SU-DHL-6 (cell line): ENCODE measurements around the gene BLOC1S5.

ENCODE experiments used
- H2AFZ ChIP-seq: fragments of 200-600 bp; sonication (generic); 2 replicates; pipeline ENCODE4 v1.6.1; 2014; ENCODE audit warnings: low read depth, mild to moderate bottlenecking, moderate library complexity, mixed read lengths, antibody characterized with exemption, low read length; ENCODE audit not compliant: severe bottlenecking
- H3F3A ChIP-seq: fragments of 200-600 bp; shearing (Covaris generic); 2 replicates; pipeline ENCODE4 v1.6.0; 2016; ENCODE audit warnings: antibody characterized with exemption, mild to moderate bottlenecking; ENCODE audit not compliant: insufficient read depth
- H3K27ac ChIP-seq: fragments of 200-600 bp; sonication (generic); 2 replicates; pipeline ENCODE4 v1.5.1; 2016; ENCODE audit warnings: low read depth, mild to moderate bottlenecking, low read length, moderate library complexity, mixed read lengths
- H3K27me3 ChIP-seq: fragments of 200-600 bp; sonication (generic), shearing (Covaris generic); 2 replicates; pipeline ENCODE4 v1.6.0; 2014; ENCODE audit warnings: mild to moderate bottlenecking, low read length
- H3K36me3 ChIP-seq: fragments of 200-600 bp; sonication (generic); 2 replicates; pipeline ENCODE4 v1.6.1; 2014; ENCODE audit warnings: mild to moderate bottlenecking, low read length, mixed read lengths
- H3K4me2 ChIP-seq: fragments of 300-600, 200-600 bp; shearing (Covaris generic), sonication (generic); 2 replicates; pipeline ENCODE4 v1.6.0; 2014; ENCODE audit warnings: low read length, low read depth, mild to moderate bottlenecking; ENCODE audit not compliant: poor library complexity, severe bottlenecking
- H3K4me3 ChIP-seq: fragments of 200-600 bp; sonication (generic); 2 replicates; pipeline ENCODE4 v1.5.1; 2014; ENCODE audit warnings: antibody characterized with exemption, low read length, mild to moderate bottlenecking, mixed read lengths; ENCODE audit not compliant: insufficient read depth, poor library complexity, severe bottlenecking
- H3K79me2 ChIP-seq: fragments of 200-600 bp; sonication (generic); 2 replicates; pipeline ENCODE4 v1.6.1; 2014; ENCODE audit warnings: mild to moderate bottlenecking, low read length, moderate library complexity; ENCODE audit not compliant: insufficient read depth
- H3K9ac ChIP-seq: fragments of 200-600 bp; sonication (generic); 2 replicates; pipeline ENCODE4 v1.7.0; 2014; ENCODE audit warnings: mild to moderate bottlenecking, low read length
- H3K9me2 ChIP-seq: fragments of 200-600 bp; sonication (generic); replicated peaks from 2 replicates; pipeline ENCODE4 v1.6.1; 2014; ENCODE audit warnings: low read length; ENCODE audit not compliant: insufficient read depth
- H3K9me3 ChIP-seq: fragments of 200-600 bp; sonication (generic); 2 replicates; pipeline ENCODE4 v1.6.1; 2014; ENCODE audit warnings: low read length, mixed read lengths; ENCODE audit not compliant: insufficient read depth
- H4K20me1 ChIP-seq: fragments of 200-600 bp; sonication (generic); 2 replicates; pipeline ENCODE4 v1.6.1; 2014; ENCODE audit warnings: low read depth, mild to moderate bottlenecking, antibody characterized with exemption, low read length, moderate library complexity, mixed read lengths
- EZH2phosphoT487 ChIP-seq: fragments of 200-600 bp; sonication (generic), shearing (Covaris generic); conservative IDR thresholded peaks from 2 replicates; pipeline ENCODE4 v1.6.1; 2018; ENCODE audit warnings: mild to moderate bottlenecking, antibody characterized with exemption, low read length, moderate library complexity, mixed read lengths
- TF ChIP-seq, protein P1 (sequence below): fragments of 200-600 bp; sonication (generic); IDR thresholded peaks from one replicate; pipeline ENCODE4 v1.5.1; 2017; ENCODE audit warnings: antibody characterized with exemption, mild to moderate bottlenecking, low read length, moderate library complexity; ENCODE audit not compliant: insufficient read depth, poor library complexity, severe bottlenecking

The BLOC1S5 gene

GRCh38 chr6:8027965-8028651 lies 36.1 kb downstream of the BLOC1S5 start:
- no peak for TF ChIP-seq EZH2phosphoT487
- TF ChIP-seq, protein P1, sequence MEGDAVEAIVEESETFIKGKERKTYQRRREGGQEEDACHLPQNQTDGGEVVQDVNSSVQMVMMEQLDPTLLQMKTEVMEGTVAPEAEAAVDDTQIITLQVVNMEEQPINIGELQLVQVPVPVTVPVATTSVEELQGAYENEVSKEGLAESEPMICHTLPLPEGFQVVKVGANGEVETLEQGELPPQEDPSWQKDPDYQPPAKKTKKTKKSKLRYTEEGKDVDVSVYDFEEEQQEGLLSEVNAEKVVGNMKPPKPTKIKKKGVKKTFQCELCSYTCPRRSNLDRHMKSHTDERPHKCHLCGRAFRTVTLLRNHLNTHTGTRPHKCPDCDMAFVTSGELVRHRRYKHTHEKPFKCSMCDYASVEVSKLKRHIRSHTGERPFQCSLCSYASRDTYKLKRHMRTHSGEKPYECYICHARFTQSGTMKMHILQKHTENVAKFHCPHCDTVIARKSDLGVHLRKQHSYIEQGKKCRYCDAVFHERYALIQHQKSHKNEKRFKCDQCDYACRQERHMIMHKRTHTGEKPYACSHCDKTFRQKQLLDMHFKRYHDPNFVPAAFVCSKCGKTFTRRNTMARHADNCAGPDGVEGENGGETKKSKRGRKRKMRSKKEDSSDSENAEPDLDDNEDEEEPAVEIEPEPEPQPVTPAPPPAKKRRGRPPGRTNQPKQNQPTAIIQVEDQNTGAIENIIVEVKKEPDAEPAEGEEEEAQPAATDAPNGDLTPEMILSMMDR, result no peak
- Histone ChIP-seq H2AFZ (no peak overlapping the region), H3K9me3 (no peaks in the 10 kb centered on the region), H3K27ac (no peak overlapping the region), H3F3A (no peaks in the 10 kb centered on the region), H3K9me2 (no peaks in the 10 kb centered on the region), H3K4me3 (no peak overlapping the region), H4K20me1 (no peaks in the 10 kb centered on the region), H3K27me3 (no peaks in the 10 kb centered on the region), H3K9ac (no peak overlapping the region), H3K36me3 (0 out of 2 replicates have a peak, but pooled peaks cover under 1% of the 10 kb centered on the region), H3K4me2 (no peak overlapping the region), H3K79me2 (peaks cover 49% of the 10 kb centered on the region)

GRCh38 chr6:8026800-8027199 lies 37.4 kb downstream of the BLOC1S5 start:
- H2AFZ ChIP-seq, result no peak overlapping the region
- no peaks in the 10 kb centered on the region for H3K27me3 ChIP-seq
- H3K9me2 ChIP-seq, result no peaks in the 10 kb centered on the region
- H3K79me2 ChIP-seq, result peaks cover 39% of the 10 kb centered on the region
- H3F3A ChIP-seq, result no peaks in the 10 kb centered on the region
- H3K36me3 ChIP-seq, result 0 out of 2 replicates have a peak, but pooled peaks cover 7% of the 10 kb centered on the region
- H3K9ac ChIP-seq, result no peak overlapping the region
- no peaks in the 10 kb centered on the region for H4K20me1 ChIP-seq
- no peak overlapping the region for H3K4me3 ChIP-seq
- H3K4me2 ChIP-seq, result no peak overlapping the region
- no peak overlapping the region for H3K27ac ChIP-seq
- no peaks in the 10 kb centered on the region for H3K9me3 ChIP-seq
- TF ChIP-seq EZH2phosphoT487, result no peak
- TF ChIP-seq, protein P1, result no peak

DNA sequence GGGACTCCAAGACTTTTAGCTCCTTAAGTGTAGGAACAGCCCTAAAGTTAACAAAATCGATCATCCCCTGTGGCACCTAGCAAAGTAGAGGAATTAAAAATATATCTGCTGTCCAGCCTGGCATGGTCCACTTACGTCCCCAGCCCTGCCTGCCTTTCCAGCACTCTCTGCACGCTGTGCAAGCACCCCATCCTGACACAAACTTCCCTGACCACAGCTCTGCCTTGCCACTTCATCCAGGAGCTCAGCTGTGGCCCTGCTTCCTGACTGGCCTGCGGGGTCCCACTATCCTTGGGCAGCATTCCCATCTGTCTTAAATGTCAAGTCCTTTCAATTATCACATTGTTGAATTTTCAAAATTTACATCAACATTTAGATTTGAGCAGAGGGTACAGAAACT lies 39.0 kb downstream of the BLOC1S5 start:
- no peaks in the 10 kb centered on the region for H3K9me2 ChIP-seq
- H3K9me3 ChIP-seq, result no peaks in the 10 kb centered on the region
- no peak overlapping the region for H2AFZ ChIP-seq

More for the DNA sequence above, 39.0 kb downstream of the BLOC1S5 start:
- Histone ChIP-seq H3K9ac (no peak overlapping the region), H4K20me1 (no peaks in the 10 kb centered on the region), H3K27ac (no peak overlapping the region), H3F3A (no peaks in the 10 kb centered on the region), H3K27me3 (no peaks in the 10 kb centered on the region), H3K79me2 (peaks cover 23% of the 10 kb centered on the region), H3K36me3 (peaks cover 11% of the 10 kb centered on the region; the same call in 1 of the 2 replicates), H3K4me3 (no peak overlapping the region), H3K4me2 (no peak overlapping the region)
- TF ChIP-seq, protein P1, result no peak
- no peak for TF ChIP-seq EZH2phosphoT487
